ENCODE results near the gene C10orf90. TPM values are rescaled to one million over a fixed set of nuclear protein-coding genes. Genes with fewer than 3 reads are reported as not detected.

The C10orf90 gene
- total RNA-seq, 1 experiment from 2014 or later = 0.67 TPM

GRCh38 chr10:126549344-126549743 lies 121.1 kb downstream of the C10orf90 start:
- Histone ChIP-seq H3K4me1 (ENCODE audit: control insufficient read depth, insufficient read depth, low read length) (no peaks in the 10 kb centered on the region), H3K9me3 (ENCODE audit: control insufficient read depth, insufficient read depth, low read depth, low read length) (no peaks in the 10 kb centered on the region), H3K27me3 (ENCODE audit: control insufficient read depth, insufficient read depth, low read length) (no peaks in the 10 kb centered on the region; the same call in 1 of the 2 replicates), H3K4me3 (ENCODE audit: low read depth in 2 of 2, low read length in 2 of 2) (no peak overlapping the region), H3K36me3 (ENCODE audit: control insufficient read depth, insufficient read depth, low read length) (no peaks in the 10 kb centered on the region), H3K27ac (ENCODE audit: low read length) (no peak overlapping the region)
- CTCF ChIA-PET = no interaction called here
- no TSS peak for BruUV-seq (replicated peaks)
- POLR2A ChIA-PET = interaction anchor here (0.6 kb wide), 1 partner anchor 196 kb away, joined by 5 read pairs; no protein-coding TSS in a partner anchor
- TF ChIP-seq SIN3A (IDR thresholded peaks at IDR 0.05; ENCODE audit: borderline replicate concordance, insufficient read depth, low read depth, low read length) (no peak), TCF7L2 (IDR thresholded peaks at IDR 0.05; ENCODE audit: low read depth, low read length) (no peak), CTCF (IDR thresholded peaks at IDR 0.05) (no peak), POLR2AphosphoS5 (IDR thresholded peaks at IDR 0.05; ENCODE audit: low read depth, low read length) (no peak), REST (IDR thresholded peaks at IDR 0.05; ENCODE audit: insufficient read depth in 1 of 2, low read depth in 2 of 2, low read length in 1 of 2) (no peak)
- intact Hi-C loops (cut with micrococcal nuclease; ENCODE audit: unreplicated experiment) (no loop called here), in situ Hi-C loops (cut with HindIII; ENCODE audit: low pct_unique_long_range_greater_than_20kb, low sequenced_read_pairs) (no loop called here)
- ATAC-seq (no peak), DNase-seq (ENCODE audit: low read depth, low spot score) (no peak)

- no peak for TF ChIP-seq REST (IDR thresholded peaks at IDR 0.05; ENCODE audit: insufficient read depth in 1 of 2, low read depth in 2 of 2, low read length in 1 of 2)
- TF ChIP-seq POLR2AphosphoS5 (IDR thresholded peaks at IDR 0.05; ENCODE audit: low read depth, low read length) = no peak
- no peak for TF ChIP-seq TCF7L2 (IDR thresholded peaks at IDR 0.05; ENCODE audit: low read depth, low read length)
- no peak for TF ChIP-seq CTCF (IDR thresholded peaks at IDR 0.05)
- TF ChIP-seq SIN3A (IDR thresholded peaks at IDR 0.05; ENCODE audit: borderline replicate concordance, insufficient read depth, low read depth, low read length) = no peak
- Histone ChIP-seq H3K36me3 (ENCODE audit: control insufficient read depth, insufficient read depth, low read length) (no peaks in the 10 kb centered on the region), H3K27ac (ENCODE audit: low read length) (no peak overlapping the region), H3K27me3 (ENCODE audit: control insufficient read depth, insufficient read depth, low read length) (no peaks in the 10 kb centered on the region; the same call in 1 of the 2 replicates), H3K4me1 (ENCODE audit: control insufficient read depth, insufficient read depth, low read length) (no peaks in the 10 kb centered on the region), H3K4me3 (ENCODE audit: low read depth in 2 of 2, low read length in 2 of 2) (no peak overlapping the region), H3K9me3 (ENCODE audit: control insufficient read depth, insufficient read depth, low read depth, low read length) (no peaks in the 10 kb centered on the region)
- intact Hi-C loops (cut with micrococcal nuclease; ENCODE audit: unreplicated experiment) = no loop called here
- in situ Hi-C loops (cut with HindIII; ENCODE audit: low pct_unique_long_range_greater_than_20kb, low sequenced_read_pairs) = no loop called here
- no peak for DNase-seq (ENCODE audit: low read depth, low spot score)
- POLR2A ChIA-PET = no interaction called here
- no TSS peak for BruUV-seq (replicated peaks)
- CTCF ChIA-PET = no interaction called here
- no peak for ATAC-seq
Observed at GRCh38 chr10:126544565-126544964, 125.9 kb downstream of the C10orf90 start.
